H9 (cell line): ENCODE measurements around the gene MMP17. TPM values are rescaled to one million over a fixed set of nuclear protein-coding genes. Genes with fewer than 3 reads are reported as not detected.
A peak's percentile ranks its signal among the peaks of the same experiment; 100 is the strongest.

Experiments
- DNase-seq: peaks from one replicate; pipeline ENCODE4 v3.0.0-alpha.2; 2017
- H2AFZ ChIP-seq: one replicate; pipeline ENCODE4 v1.6.1; 2013; ENCODE audit warnings: mild to moderate bottlenecking, low read length, control low read depth, moderate library complexity
- H2AK5ac ChIP-seq: 2 replicates; pipeline ENCODE4 v1.6.1; 2013; ENCODE audit warnings: low read length, control low read depth, mixed read lengths; ENCODE audit not compliant: insufficient read length
- H2BK120ac ChIP-seq: one replicate; pipeline ENCODE4 v1.6.1; 2013; ENCODE audit warnings: low read depth, mild to moderate bottlenecking, low read length, control low read depth, inconsistent platforms; ENCODE audit not compliant: poor library complexity, severe bottlenecking
- H2BK12ac ChIP-seq: 2 replicates; pipeline ENCODE4 v1.6.1; 2013; ENCODE audit warnings: low read length, control low read depth, mixed read lengths, low read depth; ENCODE audit not compliant: insufficient read length
- H2BK15ac ChIP-seq: 2 replicates; pipeline ENCODE4 v1.6.1; 2013; ENCODE audit warnings: low read depth, low read length, control low read depth
- H2BK20ac ChIP-seq: one replicate; pipeline ENCODE4 v1.6.1; 2013; ENCODE audit warnings: low read depth, mild to moderate bottlenecking, low read length, control low read depth, inconsistent platforms; ENCODE audit not compliant: poor library complexity, severe bottlenecking
- H2BK5ac ChIP-seq: 2 replicates; pipeline ENCODE4 v1.6.1; 2013; ENCODE audit warnings: low read length, control low read depth, mixed read lengths; ENCODE audit not compliant: insufficient read length
- H3K14ac ChIP-seq: 2 replicates; pipeline ENCODE4 v1.6.1; 2013; ENCODE audit warnings: low read length, control low read depth; ENCODE audit not compliant: insufficient read depth
- H3K18ac ChIP-seq: 2 replicates; pipeline ENCODE4 v1.6.1; 2013; ENCODE audit warnings: low read depth, mild to moderate bottlenecking, mixed read lengths, low read length, control low read depth; ENCODE audit not compliant: insufficient read length
- H3K23ac ChIP-seq: 2 replicates; pipeline ENCODE4 v1.6.1; 2013; ENCODE audit warnings: low read length, control low read depth, mixed read lengths, low read depth; ENCODE audit not compliant: insufficient read length
- H3K23me2 ChIP-seq: 2 replicates; pipeline ENCODE4 v1.6.1; 2013; ENCODE audit warnings: low read depth, mild to moderate bottlenecking, mixed read lengths, low read length, control low read depth; ENCODE audit not compliant: insufficient read length, poor library complexity, severe bottlenecking
- H3K27ac ChIP-seq: 2 replicates; pipeline ENCODE4 v1.5.1; 2013; ENCODE audit warnings: low read length, control low read depth, mixed read lengths, low read depth; ENCODE audit not compliant: insufficient read length
- H3K27me3 ChIP-seq: 2 replicates; pipeline ENCODE4 v1.6.1; 2013; ENCODE audit warnings: low read length, control low read depth, inconsistent platforms; ENCODE audit not compliant: insufficient read depth
- H3K4ac ChIP-seq: 2 replicates; pipeline ENCODE4 v1.6.1; 2013; ENCODE audit warnings: low read depth, mild to moderate bottlenecking, control low read depth, inconsistent platforms, low read length, moderate library complexity
- H3K4me1 ChIP-seq: 2 replicates; pipeline ENCODE4 v1.6.1; 2013; ENCODE audit warnings: low read length, control low read depth, inconsistent platforms; ENCODE audit not compliant: insufficient read depth
- H3K4me2 ChIP-seq: 2 replicates; pipeline ENCODE4 v1.6.1; 2013; ENCODE audit warnings: low read length, control low read depth, mixed read lengths; ENCODE audit not compliant: insufficient read length, insufficient read depth
- H3K56ac ChIP-seq: 2 replicates; pipeline ENCODE4 v1.6.1; 2013; ENCODE audit warnings: low read depth, mild to moderate bottlenecking, mixed read lengths, low read length, control low read depth; ENCODE audit not compliant: insufficient read length
- H3K79me1 ChIP-seq: 2 replicates; pipeline ENCODE4 v1.6.1; 2013; ENCODE audit warnings: low read depth, mild to moderate bottlenecking, moderate library complexity, low read length, control low read depth, inconsistent platforms; ENCODE audit not compliant: insufficient read depth, poor library complexity, severe bottlenecking
- H3K79me2 ChIP-seq: 2 replicates; pipeline ENCODE4 v1.6.1; 2013; ENCODE audit warnings: low read length, control low read depth, inconsistent platforms; ENCODE audit not compliant: insufficient read depth
- H3K9ac ChIP-seq: 2 replicates; pipeline ENCODE4 v1.6.1; 2013; ENCODE audit warnings: low read length, control low read depth, mixed read lengths; ENCODE audit not compliant: insufficient read length; ENCODE audit errors: extremely low read depth
- H3K9me3 ChIP-seq: one replicate; pipeline ENCODE4 v1.6.1; 2013; ENCODE audit warnings: low read depth, low read length, inconsistent platforms; ENCODE audit not compliant: control insufficient read depth
- H3T11ph ChIP-seq: one replicate; pipeline ENCODE4 v1.6.1; 2013; ENCODE audit warnings: mild to moderate bottlenecking, low read length, control low read depth, inconsistent platforms
- H4K20me1 ChIP-seq: one replicate; pipeline ENCODE4 v1.6.1; 2013; ENCODE audit not compliant: control insufficient read depth, insufficient read length, insufficient read depth
- H4K5ac ChIP-seq: 2 replicates; pipeline ENCODE4 v1.6.1; 2013; ENCODE audit warnings: low read depth, mild to moderate bottlenecking, mixed read lengths, low read length, control low read depth; ENCODE audit not compliant: insufficient read length
- H4K8ac ChIP-seq: replicated peaks from 2 replicates; pipeline ENCODE4 v1.6.1; 2013; ENCODE audit warnings: low read length, control low read depth, mixed read lengths, low read depth; ENCODE audit not compliant: insufficient read length
- H4K91ac ChIP-seq: 2 replicates; pipeline ENCODE4 v1.6.1; 2013; ENCODE audit warnings: low read depth, mild to moderate bottlenecking, moderate library complexity, mixed read lengths, low read length, control low read depth; ENCODE audit not compliant: insufficient read length
- H3K27ac Mint-ChIP-seq, 3 experiments: 2 replicates in 2 of 3; 3 replicates in 1 of 3; pipeline ENCODE4 v1.8.0; 2020 to 2021; ENCODE audit warnings: mixed read lengths in 3 of 3, mild to moderate bottlenecking in 1 of 3, moderate library complexity in 1 of 3
- H3K27me3 Mint-ChIP-seq: 2 replicates; pipeline ENCODE4 v1.8.0; 2021; ENCODE audit warnings: low read depth, mild to moderate bottlenecking, moderate library complexity, mixed read lengths
- H3K36me3 Mint-ChIP-seq, 3 experiments: 2 replicates in 2 of 3; 3 replicates in 1 of 3; pipeline ENCODE4 v1.8.0; 2020 to 2021; ENCODE audit warnings: low read depth in 3 of 3, mixed read lengths in 3 of 3; ENCODE audit not compliant: insufficient read depth in 1 of 3
- H3K4me1 Mint-ChIP-seq, 2 experiments: 2 replicates each; pipeline ENCODE4 v1.8.0; 2020; ENCODE audit warnings: mixed read lengths in 2 of 2
- H3K4me3 Mint-ChIP-seq, 2 experiments: 2 replicates in 1 of 2; 3 replicates in 1 of 2; pipeline ENCODE4 v1.8.0; 2020 to 2021; ENCODE audit warnings: mild to moderate bottlenecking in 2 of 2, mixed read lengths in 2 of 2, moderate library complexity in 1 of 2
- H3K9me3 Mint-ChIP-seq, 2 experiments: 2 replicates in 1 of 2; 3 replicates in 1 of 2; pipeline ENCODE4 v1.8.0; 2020; ENCODE audit warnings: mild to moderate bottlenecking in 2 of 2, mixed read lengths in 2 of 2, moderate library complexity in 1 of 2
- CTCF ChIP-seq: fragments of 200-600 bp; sonication (generic); conservative IDR thresholded peaks from 3 replicates; pipeline ENCODE4 v1.8.0; 2021; ENCODE audit warnings: antibody characterized with exemption, mild to moderate bottlenecking
- WGBS: extraction: QIAGEN DNeasy Blood & Tissue Kit; methylation state at CpG from one replicate; pipeline ENCODE4 v1.1.7; 2013; ENCODE audit warnings: missing lambda C conversion rate, low lambda C conversion rate, mixed read lengths; ENCODE audit not compliant: insufficient read length; ENCODE audit errors: extremely low coverage; 5-methylcytosine and 5-hydroxymethylcytosine counted together
- total RNA-seq: library from RNA; stranded (reverse); gene quantifications from 2 replicates; pipeline ENCODE4 v1.2.1, GENCODE V29; 2021

MMP17 gene
- total RNA-seq, 1 experiment from 2014 or later = 14.8 TPM

DNA sequence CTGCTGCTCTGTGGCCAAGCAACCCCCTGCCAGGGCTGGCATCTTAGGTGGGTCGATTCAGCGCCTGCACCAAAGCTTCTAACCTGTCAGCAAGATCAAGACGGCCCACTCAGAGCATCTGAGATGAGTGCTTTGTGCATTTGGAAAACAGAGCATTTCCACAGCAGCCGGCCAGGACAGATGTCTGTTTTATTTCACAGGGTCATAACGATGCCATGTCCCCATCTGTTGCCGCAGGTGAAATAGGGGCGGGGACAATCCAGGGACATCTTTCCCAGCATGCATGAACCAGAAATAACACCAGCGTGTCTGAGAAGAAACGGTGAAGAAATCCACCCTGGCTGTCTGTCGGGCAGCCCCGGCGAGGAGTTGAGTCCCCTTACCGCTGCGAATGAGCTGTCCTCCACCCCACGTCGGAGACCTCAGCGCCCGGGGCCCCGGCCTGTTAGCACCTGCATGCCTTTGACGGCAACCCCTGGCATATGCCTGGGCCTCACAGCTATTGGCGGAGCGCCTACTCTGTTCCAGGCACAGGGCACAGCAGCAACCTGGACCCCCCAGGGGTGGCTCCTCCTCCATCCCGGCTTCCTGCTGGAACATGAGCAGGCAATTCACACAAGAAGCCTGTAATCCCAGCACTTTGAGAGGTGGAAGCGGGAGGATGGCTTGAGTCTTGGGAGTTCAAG is 35.7 kb downstream of the MMP17 start:
- Mint-ChIP-seq H3K27ac (peak overlapping the region in 1 of 3 experiments; percentile 53; a peak in 1 of 7 replicates), H3K36me3 (peaks cover 0 to 5% (median 0%) of the 10 kb centered on the region in 3 experiments; a peak in 2 of 7 replicates), H3K9me3 (no peaks in the 10 kb centered on the region; a peak in 1 of 5 replicates), H3K4me3 (no peak overlapping the region), H3K27me3 (peaks cover 3% of the 10 kb centered on the region), H3K4me1 (peaks cover 24 to 40% of the 10 kb centered on the region in 2 experiments)
- peak; percentile 52 for DNase-seq
- no peak overlapping the region for H2BK12ac ChIP-seq
- H2BK20ac ChIP-seq = no peak overlapping the region
- no peak overlapping the region for H3K18ac ChIP-seq
- no peak overlapping the region for H3K9ac ChIP-seq
- H2BK5ac ChIP-seq = no peak overlapping the region
- H3K4me2 ChIP-seq = no peak overlapping the region
- no peaks in the 10 kb centered on the region for H3K27me3 ChIP-seq
- no peak overlapping the region for H2BK120ac ChIP-seq
- no peak overlapping the region for H2AK5ac ChIP-seq
- no peaks in the 10 kb centered on the region for H4K20me1 ChIP-seq
- no peaks in the 10 kb centered on the region for H3K9me3 ChIP-seq
- peaks cover 4% of the 10 kb centered on the region; the same call in 1 of the 2 replicates for H3K4me1 ChIP-seq
- no peak overlapping the region for H3K23ac ChIP-seq
- H3K14ac ChIP-seq = no peak overlapping the region
- WGBS = no CpG with 5 or more reads among the region's 24 CpGs
- no peaks in the 10 kb centered on the region for H3K79me1 ChIP-seq
- no peak overlapping the region for H3K27ac ChIP-seq
- H2AFZ ChIP-seq = no peak overlapping the region
- no peak overlapping the region for H3T11ph ChIP-seq
- TF ChIP-seq CTCF = no peak
- no peaks in the 10 kb centered on the region for H3K23me2 ChIP-seq
- H3K4ac ChIP-seq = no peak overlapping the region
- H3K79me2 ChIP-seq = no peaks in the 10 kb centered on the region
- no peak overlapping the region for H2BK15ac ChIP-seq
- H4K5ac ChIP-seq = no peak overlapping the region
- no peak overlapping the region for H3K56ac ChIP-seq
- H4K91ac ChIP-seq = no peak overlapping the region
- H4K8ac ChIP-seq = no peak overlapping the region
